Stomach smooth muscle (tissue), 2 donors: ENCODE results near the gene PPP1R37.

ENCODE experiments used
- H3K27ac ChIP-seq: one replicate; pipeline ENCODE4 v1.7.0; 2013; ENCODE audit warnings: mild to moderate bottlenecking, low read length, inconsistent platforms
- H3K27me3 ChIP-seq, 2 donors: one replicate each; pipeline ENCODE4 v1.7.0; 2013; ENCODE audit warnings: low read length in 2 of 2; ENCODE audit not compliant: insufficient read depth in 2 of 2, control insufficient read depth in 1 of 2
- H3K36me3 ChIP-seq, 2 donors: one replicate each; pipeline ENCODE4 v1.7.0; 2013; ENCODE audit warnings: low read length in 2 of 2; ENCODE audit not compliant: control insufficient read depth in 2 of 2, insufficient read depth in 2 of 2
- H3K4me1 ChIP-seq: one replicate; pipeline ENCODE4 v1.7.0; 2013; ENCODE audit warnings: low read length; ENCODE audit not compliant: control insufficient read depth, insufficient read depth
- H3K4me3 ChIP-seq, 2 donors: one replicate each; pipeline ENCODE4 v1.7.0; 2013; ENCODE audit warnings: low read length in 2 of 2
- H3K9ac ChIP-seq, 2 donors: one replicate each; pipeline ENCODE4 v1.7.0; 2013; ENCODE audit warnings: low read length in 2 of 2, mild to moderate bottlenecking in 1 of 2
- H3K9me3 ChIP-seq, 2 donors: one replicate each; pipeline ENCODE4 v1.7.0; 2013; ENCODE audit warnings: low read length in 2 of 2; ENCODE audit not compliant: control insufficient read depth in 2 of 2
- donor health status: healthy.
- donor health status: Pancreatic carcinoma.

The PPP1R37 gene

DNA sequence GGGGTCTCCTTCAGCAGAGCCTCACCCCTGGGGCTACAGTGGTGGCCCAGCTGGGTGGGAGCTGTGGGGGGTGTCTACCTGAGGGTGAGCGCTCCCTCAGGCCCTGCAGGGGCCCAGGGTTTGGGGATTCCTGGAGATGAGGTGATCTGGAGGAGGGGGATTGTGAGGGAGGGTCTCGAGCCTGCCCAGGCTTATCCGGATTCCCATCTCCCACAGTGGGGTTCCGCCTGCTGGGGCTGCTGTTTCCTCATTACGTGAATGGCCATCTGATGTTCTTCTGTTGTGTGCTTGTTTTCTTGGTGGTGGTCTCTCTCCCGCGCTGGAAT, 4.4 kb downstream of the PPP1R37 start:
- H3K36me3 ChIP-seq = no peaks in the 10 kb centered on the region
- H3K27ac ChIP-seq = no peak overlapping the region
- H3K9ac ChIP-seq = peak overlapping the region in 1 of 2 donors; percentile 42
- H3K4me1 ChIP-seq = peaks cover 73% of the 10 kb centered on the region
- H3K27me3 ChIP-seq = no peaks in the 10 kb centered on the region
- no peak overlapping the region for H3K4me3 ChIP-seq
- no peaks in the 10 kb centered on the region for H3K9me3 ChIP-seq

DNA sequence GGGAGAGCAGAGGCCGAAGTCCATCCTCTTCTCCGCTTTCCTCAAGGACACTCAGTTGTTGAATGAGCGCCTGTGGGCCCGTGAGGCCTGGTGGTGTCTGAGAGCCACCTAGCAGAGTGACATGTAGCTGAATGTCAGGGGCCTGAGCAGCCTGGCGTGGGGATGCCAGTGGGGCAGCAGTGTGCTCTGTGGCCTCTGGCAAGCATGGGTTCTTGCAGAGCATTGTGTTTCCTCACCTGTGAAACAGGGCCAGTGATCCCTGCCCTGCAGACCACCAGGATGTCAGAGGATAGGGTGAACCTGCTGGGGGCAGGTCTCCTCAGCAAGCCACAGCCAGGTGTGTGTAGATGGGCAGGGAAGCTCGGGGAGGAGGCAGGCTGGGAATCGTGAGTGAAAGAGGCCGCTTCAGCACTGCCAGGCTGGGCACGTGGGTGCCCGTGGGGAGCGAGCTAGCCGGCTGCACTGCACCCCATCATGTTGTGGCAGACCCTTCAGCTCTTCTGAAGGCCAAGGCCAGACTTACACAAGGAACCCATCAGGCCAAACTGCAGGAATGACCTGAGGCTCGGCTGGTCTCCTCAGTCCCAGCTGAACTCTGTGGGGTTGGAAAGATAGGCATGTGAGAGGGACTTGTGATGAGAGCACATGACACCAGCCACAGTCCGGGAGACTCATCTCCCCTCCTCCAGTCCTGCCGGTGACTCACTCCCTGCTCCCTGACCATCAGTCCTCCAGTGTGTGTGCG, 5.0 kb downstream of the PPP1R37 start:
- H3K27ac ChIP-seq = peak overlapping the region; percentile 70
- H3K9ac ChIP-seq = no peak overlapping the region
- no peaks in the 10 kb centered on the region for H3K9me3 ChIP-seq
- no peaks in the 10 kb centered on the region for H3K27me3 ChIP-seq
- no peaks in the 10 kb centered on the region for H3K36me3 ChIP-seq
- peaks cover 75% of the 10 kb centered on the region for H3K4me1 ChIP-seq
- peak overlapping the region in 1 of 2 donors; percentile 35 for H3K4me3 ChIP-seq

DNA sequence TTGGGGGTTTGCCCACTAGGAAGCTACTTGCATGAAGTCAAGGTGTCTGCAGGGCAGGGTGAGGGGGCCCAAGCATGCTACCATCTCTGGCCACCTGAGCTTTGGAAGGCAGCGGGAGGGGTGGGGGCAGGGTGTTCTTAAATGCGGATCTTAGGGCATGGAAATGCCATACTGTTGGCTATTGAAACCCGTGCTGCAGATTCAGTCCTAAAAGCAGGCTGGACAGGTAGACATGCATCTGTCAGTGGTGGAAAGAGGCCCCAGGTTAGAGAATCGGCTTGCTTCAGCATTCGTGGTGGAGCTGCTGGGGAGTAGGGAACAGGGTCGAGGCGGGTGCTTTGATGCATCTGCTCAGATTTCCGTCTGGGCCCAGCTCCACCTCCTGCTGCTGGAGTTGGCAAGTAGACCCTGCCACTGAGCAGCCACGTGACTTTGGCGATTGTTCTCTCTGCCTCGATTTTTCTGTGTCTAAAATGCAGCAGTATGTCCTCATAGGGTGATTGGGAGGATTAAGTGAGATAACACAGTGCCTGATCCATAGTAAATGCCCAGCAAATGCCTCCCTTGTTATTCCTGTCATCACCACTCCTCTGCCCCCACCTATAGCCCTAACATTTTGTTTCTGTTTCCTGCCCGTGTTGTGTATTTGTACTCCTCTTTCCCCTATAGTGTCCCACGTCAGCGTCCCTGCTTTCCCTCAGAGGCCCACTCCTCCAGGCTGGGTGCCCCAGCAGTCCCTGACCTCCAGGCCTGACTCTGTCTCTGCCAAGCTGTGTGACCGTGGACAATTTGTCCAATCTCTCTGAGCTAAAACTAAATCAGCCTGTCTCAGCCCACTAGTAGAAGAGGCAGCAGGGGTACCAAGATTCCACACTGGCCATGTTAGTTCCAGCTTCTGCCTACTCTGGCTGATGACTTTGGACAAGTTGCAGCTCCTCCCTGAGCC, 5.8 kb downstream of the PPP1R37 start:
- peak overlapping the region; percentile 70 for H3K27ac ChIP-seq
- H3K9ac ChIP-seq = peak overlapping the region in 1 of 2 donors; percentile 5
- no peaks in the 10 kb centered on the region for H3K9me3 ChIP-seq
- H3K27me3 ChIP-seq = no peaks in the 10 kb centered on the region
- peak overlapping the region in 1 of 2 donors; percentile 35 for H3K4me3 ChIP-seq
- no peaks in the 10 kb centered on the region for H3K36me3 ChIP-seq
- peaks cover 74% of the 10 kb centered on the region for H3K4me1 ChIP-seq

DNA sequence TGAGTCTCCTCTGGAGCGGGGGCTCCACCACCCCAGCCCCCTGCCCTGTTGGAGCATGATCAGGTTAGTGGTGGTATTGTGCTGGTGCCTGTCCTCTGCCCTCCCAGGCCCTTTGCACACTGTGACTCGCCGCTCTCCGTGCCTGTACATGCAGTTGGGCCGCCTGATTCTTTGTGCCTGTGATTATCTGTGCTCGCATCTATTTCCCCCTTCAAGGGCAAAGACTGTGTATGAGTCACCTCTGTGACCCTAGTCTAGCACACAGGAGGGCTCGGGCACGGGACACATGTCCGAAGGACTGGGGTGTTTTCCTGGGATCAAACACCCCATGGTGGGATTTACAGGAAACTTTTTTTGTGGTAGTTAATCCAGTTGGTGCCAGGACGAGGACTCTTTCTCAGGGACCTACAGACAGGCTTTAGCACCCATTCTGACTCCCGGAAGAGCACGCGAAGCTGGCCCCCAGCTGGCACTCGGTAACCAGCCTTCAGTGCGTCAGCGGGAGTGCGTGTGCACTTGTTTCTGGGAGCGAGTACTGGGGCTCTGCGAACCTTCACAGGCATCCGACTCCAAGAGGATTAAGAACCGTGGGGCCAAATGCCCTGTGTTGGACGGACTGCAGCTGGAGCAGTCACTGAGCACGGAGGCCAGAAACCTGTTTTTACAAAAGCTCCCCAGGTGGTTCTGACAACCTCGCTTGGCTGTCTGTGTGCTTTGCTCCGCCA, 6.7 kb downstream of the PPP1R37 start:
- H3K27me3 ChIP-seq = no peaks in the 10 kb centered on the region
- H3K9me3 ChIP-seq = no peaks in the 10 kb centered on the region
- H3K4me3 ChIP-seq = peak overlapping the region in 1 of 2 donors; percentile 15
- no peaks in the 10 kb centered on the region for H3K36me3 ChIP-seq
- peaks cover 73% of the 10 kb centered on the region for H3K4me1 ChIP-seq
- peak overlapping the region in 1 of 2 donors; percentile 42 for H3K9ac ChIP-seq
- peak overlapping the region; percentile 70 for H3K27ac ChIP-seq

DNA sequence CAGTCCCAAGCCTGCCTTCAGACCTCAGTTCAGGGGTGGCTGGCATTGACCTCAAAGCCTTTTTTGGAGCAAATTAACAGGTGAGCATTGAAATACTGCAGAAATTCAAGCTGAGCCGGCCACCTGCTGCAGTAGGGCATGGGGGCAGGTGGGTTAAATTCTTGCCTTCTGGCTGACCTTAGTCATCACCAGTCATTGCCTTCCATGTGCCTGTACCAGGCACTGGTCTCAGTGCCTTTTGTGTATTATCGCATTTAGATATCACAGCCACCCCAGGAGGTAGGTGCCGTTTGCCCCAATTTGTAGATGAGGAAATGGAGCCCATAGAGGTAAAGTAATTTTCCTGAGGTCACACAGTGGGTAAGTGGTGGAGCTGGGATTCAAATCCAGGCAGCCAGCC, 7.2 kb downstream of the PPP1R37 start:
- H3K9me3 ChIP-seq = no peaks in the 10 kb centered on the region
- no peak overlapping the region for H3K4me3 ChIP-seq
- peaks cover 71% of the 10 kb centered on the region for H3K4me1 ChIP-seq
- H3K27me3 ChIP-seq = no peaks in the 10 kb centered on the region
- no peak overlapping the region for H3K9ac ChIP-seq
- peak overlapping the region; percentile 70 for H3K27ac ChIP-seq
- H3K36me3 ChIP-seq = no peaks in the 10 kb centered on the region

DNA sequence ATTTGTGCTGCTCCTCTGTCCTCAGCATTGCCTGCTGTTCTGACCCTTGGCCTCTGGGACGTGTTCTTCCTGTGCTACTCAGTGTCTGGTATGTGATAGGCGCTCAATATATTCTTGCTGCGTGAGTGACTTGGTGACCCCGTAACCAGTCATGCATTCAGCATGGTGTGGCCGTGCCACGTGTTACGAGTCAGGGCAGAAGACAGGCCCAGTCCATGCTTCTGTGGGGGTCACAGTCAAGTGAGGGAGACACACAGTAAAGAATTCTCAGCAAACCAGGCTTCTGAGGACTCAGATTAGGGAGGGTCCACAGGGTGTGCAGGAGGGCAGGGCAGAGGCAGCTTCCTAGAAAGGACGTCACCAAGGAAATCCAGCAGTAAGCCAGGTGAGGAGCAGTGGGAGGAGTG, 7.9 kb downstream of the PPP1R37 start:
- H3K9ac ChIP-seq = peak overlapping the region in 1 of 2 donors; percentile 36
- no peaks in the 10 kb centered on the region for H3K9me3 ChIP-seq
- H3K4me1 ChIP-seq = peaks cover 64% of the 10 kb centered on the region
- H3K27ac ChIP-seq = peak overlapping the region; percentile 70
- H3K4me3 ChIP-seq = no peak overlapping the region
- no peaks in the 10 kb centered on the region for H3K27me3 ChIP-seq
- H3K36me3 ChIP-seq = no peaks in the 10 kb centered on the region

DNA sequence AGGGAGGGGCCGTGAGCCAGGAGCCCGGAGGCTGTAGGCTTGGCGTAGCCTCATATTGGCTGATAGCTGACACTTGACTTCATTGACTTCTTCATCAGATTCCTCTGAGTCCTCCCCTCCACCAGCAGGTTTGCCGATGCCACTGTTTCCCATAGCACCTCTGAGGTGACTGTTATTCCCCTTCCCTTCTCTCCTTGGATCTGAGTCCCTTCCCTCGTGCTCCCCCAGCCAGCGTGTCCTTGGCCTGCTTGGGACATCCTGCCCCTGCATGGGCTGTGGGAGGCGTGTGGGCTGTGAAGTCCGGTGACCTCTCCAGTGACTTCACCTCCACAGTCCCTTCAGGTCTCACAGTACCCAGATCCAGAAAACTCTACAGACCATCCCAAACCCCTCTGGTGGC, 8.8 kb downstream of the PPP1R37 start:
- Histone ChIP-seq H3K4me3 (no peak overlapping the region), H3K4me1 (peaks cover 57% of the 10 kb centered on the region), H3K27me3 (no peaks in the 10 kb centered on the region), H3K36me3 (no peaks in the 10 kb centered on the region), H3K9ac (no peak overlapping the region), H3K9me3 (no peaks in the 10 kb centered on the region), H3K27ac (no peak overlapping the region)

DNA sequence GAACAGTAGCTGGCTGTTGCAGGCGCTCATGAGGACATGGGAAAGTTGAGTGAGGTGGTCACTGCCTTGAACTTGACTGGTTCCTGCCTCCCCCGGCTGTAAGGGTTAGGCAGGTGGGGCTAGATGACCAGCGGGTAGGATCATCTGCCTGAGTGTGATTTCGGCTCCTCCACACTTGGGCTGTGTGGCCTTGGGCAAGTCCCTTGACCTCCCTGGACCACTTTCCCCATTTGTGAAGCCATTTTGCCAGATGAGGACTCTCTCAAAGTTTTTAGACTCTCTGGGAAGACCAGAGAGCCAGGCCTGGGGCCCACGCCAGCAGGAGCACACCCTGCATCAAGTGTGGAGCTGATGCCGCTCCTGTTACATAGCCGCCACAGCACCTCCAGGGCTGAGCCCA, 9.5 kb downstream of the PPP1R37 start:
- no peak overlapping the region for H3K9ac ChIP-seq

DNA sequence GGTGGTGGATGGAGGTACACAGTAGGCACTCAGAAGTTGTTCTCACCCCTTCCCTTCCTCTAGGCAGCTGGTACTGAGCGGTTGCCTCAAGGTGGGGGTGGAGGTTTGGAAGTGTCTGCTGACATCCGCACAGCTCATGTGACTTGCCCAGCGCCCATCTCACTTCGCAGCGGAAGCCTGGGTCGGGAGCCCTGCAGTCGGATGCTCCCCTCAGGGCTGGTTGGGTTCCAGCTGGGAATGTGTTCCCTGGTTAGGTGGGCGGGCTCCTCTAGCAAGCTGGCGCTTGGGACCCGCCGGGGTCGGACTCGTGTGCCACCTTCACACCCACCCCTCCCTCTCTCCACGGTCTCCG, 10.2 kb downstream of the PPP1R37 start:
- H3K27me3 ChIP-seq = no peaks in the 10 kb centered on the region

More for the DNA sequence above, 9.5 kb downstream of the PPP1R37 start:
- Histone ChIP-seq H3K27me3 (no peaks in the 10 kb centered on the region), H3K36me3 (no peaks in the 10 kb centered on the region), H3K4me3 (no peak overlapping the region), H3K27ac (no peak overlapping the region), H3K4me1 (peaks cover 50% of the 10 kb centered on the region), H3K9me3 (no peaks in the 10 kb centered on the region)

DNA sequence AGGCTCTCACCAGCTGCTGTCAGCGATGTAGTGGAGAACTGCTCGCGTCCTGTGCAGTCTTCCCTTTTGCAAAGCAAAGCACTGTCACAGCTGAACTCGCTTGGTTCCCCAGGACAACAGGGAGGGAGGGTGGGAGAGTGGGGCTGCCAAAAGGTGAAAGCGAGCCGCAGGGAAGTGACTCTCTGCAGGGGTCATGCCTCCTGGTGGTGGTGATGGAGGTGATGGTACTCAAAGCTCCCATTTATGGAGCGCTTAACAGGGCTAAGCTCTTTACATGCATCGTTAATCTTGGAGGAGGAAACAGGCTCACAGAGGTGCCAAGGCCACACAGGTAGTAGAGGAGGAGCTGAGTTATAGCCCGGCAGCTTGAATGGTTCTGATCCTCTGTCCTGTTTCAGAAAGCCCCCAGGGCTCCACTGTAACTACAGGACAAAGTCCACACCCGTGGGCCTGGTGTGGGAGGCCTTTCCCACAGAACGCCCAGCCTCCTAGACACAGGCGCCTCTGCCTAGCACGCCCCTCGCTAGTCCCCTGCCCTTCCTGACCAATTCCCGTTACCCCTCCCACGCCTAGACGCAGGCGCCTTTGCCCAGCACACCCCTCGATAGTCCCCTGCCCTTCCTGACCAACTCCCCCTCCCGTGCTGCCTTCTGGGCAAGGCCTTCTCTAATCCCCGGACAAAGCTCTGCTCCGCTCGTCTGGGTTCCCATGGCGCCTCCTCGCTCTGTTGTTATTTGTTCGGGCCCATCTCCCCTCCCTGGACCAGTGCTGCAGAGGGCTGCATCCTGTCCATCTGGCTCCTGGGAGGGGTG, 10.7 kb downstream of the PPP1R37 start:
- H3K4me3 ChIP-seq = no peak overlapping the region
- no peaks in the 10 kb centered on the region for H3K27me3 ChIP-seq
- H3K27ac ChIP-seq = no peak overlapping the region
- no peaks in the 10 kb centered on the region for H3K36me3 ChIP-seq
- H3K9me3 ChIP-seq = no peaks in the 10 kb centered on the region
- H3K9ac ChIP-seq = peak overlapping the region in 1 of 2 donors; percentile 29
- H3K4me1 ChIP-seq = peaks cover 37% of the 10 kb centered on the region

More for the DNA sequence above, 10.2 kb downstream of the PPP1R37 start:
- Histone ChIP-seq H3K4me1 (peaks cover 43% of the 10 kb centered on the region), H3K4me3 (peak overlapping the region in 1 of 2 donors; percentile 22), H3K27ac (no peak overlapping the region), H3K9ac (no peak overlapping the region), H3K36me3 (no peaks in the 10 kb centered on the region), H3K9me3 (no peaks in the 10 kb centered on the region)
